Activated CD4-positive, alpha-beta T cell treated with anti-CD3 and anti-CD28 coated beads, Interleukin-2, amount 10 ng/mL, durations not matched to agents 7 days and 5 days (primary cell): ENCODE measurements around the gene ZNF584. TPM values are rescaled to one million over a fixed set of nuclear protein-coding genes. Genes with fewer than 3 reads are reported as not detected.
"Not testable (repeated sequence)": the region's sequence is repeated elsewhere in the genome, so short reads cannot be mapped to it uniquely, and the experiment has no call there.

Experiments
- CTCF ChIA-PET: fragments of 350-600 bp; sonication (Branson Sonifier 250); formaldehyde crosslinking; loops from one replicate; lab custom pipeline; 2021; ENCODE audit warnings: antibody characterized with exemption; lab: Charles Lee
- POLR2A ChIA-PET: fragments of 350-600 bp; sonication (Branson Sonifier 250); formaldehyde crosslinking; loops from one replicate; lab custom pipeline; 2021; ENCODE audit warnings: antibody characterized with exemption; lab: Charles Lee
- DNase-seq: peaks from one replicate; pipeline ENCODE4 v3.0.0-alpha.2; 2020
- H3K27ac Mint-ChIP-seq: one replicate; pipeline ENCODE4 v1.8.0; 2021; ENCODE audit warnings: mild to moderate bottlenecking, moderate library complexity, mixed read lengths
- H3K27me3 Mint-ChIP-seq: one replicate; pipeline ENCODE4 v1.8.0; 2021; ENCODE audit warnings: mixed read lengths
- H3K36me3 Mint-ChIP-seq: one replicate; pipeline ENCODE4 v1.8.0; 2021; ENCODE audit warnings: low read depth, mixed read lengths
- H3K4me1 Mint-ChIP-seq: one replicate; pipeline ENCODE4 v1.8.0; 2021; ENCODE audit warnings: mixed read lengths
- H3K4me3 Mint-ChIP-seq: one replicate; pipeline ENCODE4 v1.8.0; 2021; ENCODE audit warnings: mild to moderate bottlenecking, moderate library complexity, mixed read lengths
- H3K9me3 Mint-ChIP-seq: one replicate; pipeline ENCODE4 v1.8.0; 2021; ENCODE audit warnings: mixed read lengths
- total RNA-seq, 2 experiments: library from RNA; stranded (reverse); gene quantifications; one replicate each; pipeline ENCODE4 v1.2.3, GENCODE V29; 2021

ZNF584 gene
- total RNA-seq, 2 experiments from 2014 or later = 6.7 to 6.8 TPM

- Mint-ChIP-seq H3K4me1 (peaks cover 23% of the 10 kb centered on the region), H3K27me3 (no peaks in the 10 kb centered on the region), H3K36me3 (no peaks in the 10 kb centered on the region), H3K9me3 (no peaks in the 10 kb centered on the region), H3K4me3 (peak overlapping the region; percentile 89), H3K27ac (peak overlapping the region; percentile 93)
- ChIA-PET CTCF (no interaction called here), POLR2A (no interaction called here)
- peak; percentile 100 for DNase-seq
Measured at GRCh38 chr19:58400916-58401839, 7.3 kb upstream of the ZNF584 start.

GRCh38 chr19:58401840-58402421, 6.5 kb upstream of the ZNF584 start:
- Mint-ChIP-seq H3K27me3 (no peaks in the 10 kb centered on the region), H3K27ac (peak overlapping the region; percentile 77), H3K4me3 (peak overlapping the region; percentile 89), H3K36me3 (no peaks in the 10 kb centered on the region), H3K9me3 (peaks cover 4% of the 10 kb centered on the region), H3K4me1 (peaks cover 28% of the 10 kb centered on the region)
- CTCF ChIA-PET = no interaction called here
- DNase-seq = no peak
- POLR2A ChIA-PET = no interaction called here

GRCh38 chr19:58403920-58404478, 4.5 kb upstream of the ZNF584 start:
- DNase-seq, H3K27ac Mint-ChIP-seq, H3K9me3 Mint-ChIP-seq, POLR2A ChIA-PET, H3K27me3 Mint-ChIP-seq, H3K36me3 Mint-ChIP-seq, H3K4me3 Mint-ChIP-seq: not testable (repeated sequence)
- CTCF ChIA-PET = interaction anchor here (0.7 kb wide), 1 partner anchor 111 kb away, joined by 6 read pairs; no protein-coding TSS in a partner anchor
- peaks cover 41% of the 10 kb centered on the region for H3K4me1 Mint-ChIP-seq

- Mint-ChIP-seq H3K4me3 (peak overlapping the region; percentile 97), H3K27me3 (no peaks in the 10 kb centered on the region), H3K4me1 (peaks cover 38% of the 10 kb centered on the region), H3K36me3 (peaks cover 3% of the 10 kb centered on the region), H3K9me3 (peaks cover 4% of the 10 kb centered on the region), H3K27ac (peak overlapping the region; percentile 90)
- no peak for DNase-seq
- ChIA-PET CTCF (interaction anchor here (1.5 kb wide), 1 partner anchor 10 kb away, joined by 4 read pairs; no protein-coding TSS in a partner anchor), POLR2A (no interaction called here)
Measured at GRCh38 chr19:58406818-58407657, 1.4 kb upstream of the ZNF584 start.

- H3K4me3 Mint-ChIP-seq = peak overlapping the region; percentile 97
- H3K9me3 Mint-ChIP-seq = peaks cover 4% of the 10 kb centered on the region
- peaks cover 3% of the 10 kb centered on the region for H3K36me3 Mint-ChIP-seq
- no peaks in the 10 kb centered on the region for H3K27me3 Mint-ChIP-seq
- ChIA-PET POLR2A (no interaction called here), CTCF (interaction anchor here (1.1 to 1.5 kb wide), 4 partner anchors 10 to 35 kb away, joined by 3 to 4 read pairs (median 4); no protein-coding TSS in a partner anchor)
- H3K4me1 Mint-ChIP-seq = peaks cover 38% of the 10 kb centered on the region
- H3K27ac Mint-ChIP-seq = peak overlapping the region; percentile 90
- no peak for DNase-seq
Measured at GRCh38 chr19:58407658-58408151, 744 bp upstream of the ZNF584 start.

- Mint-ChIP-seq H3K9me3 (peaks cover 4% of the 10 kb centered on the region), H3K4me1 (peaks cover 31% of the 10 kb centered on the region)
- POLR2A ChIA-PET = interaction anchor here (0.8 kb wide), 1 partner anchor 83 kb away, joined by 3 read pairs; the partner anchor contains the start of gene ZSCAN22
Measured at GRCh38 chr19:58409010-58409790, 751 bp downstream of the ZNF584 start.

GRCh38 chr19:58416604-58417003, 8.2 kb downstream of the ZNF584 start:
- DNase-seq = no peak
- Mint-ChIP-seq H3K27me3 (no peaks in the 10 kb centered on the region), H3K27ac (no peak overlapping the region), H3K9me3 (peaks cover 17% of the 10 kb centered on the region), H3K36me3 (peaks cover 40% of the 10 kb centered on the region), H3K4me1 (no peaks in the 10 kb centered on the region), H3K4me3 (no peak overlapping the region)
- CTCF ChIA-PET = interaction anchor here (1.4 to 1.7 kb wide), 2 partner anchors 8 to 17 kb away, joined by 3 to 4 read pairs; partner anchors contain the start of gene ZNF584
- POLR2A ChIA-PET = no interaction called here

More at GRCh38 chr19:58409010-58409790, 751 bp downstream of the ZNF584 start:
- Mint-ChIP-seq H3K36me3 (peaks cover 6% of the 10 kb centered on the region), H3K27me3 (no peaks in the 10 kb centered on the region), H3K27ac (no peak overlapping the region), H3K4me3 (peak overlapping the region; percentile 97)
- CTCF ChIA-PET = interaction anchor here (0.6 to 1.5 kb wide), 5 partner anchors 8 to 45 kb away, joined by 3 to 4 read pairs (median 3); no protein-coding TSS in a partner anchor
- DNase-seq = peak; percentile 21

GRCh38 chr19:58417071-58417470, 8.6 kb downstream of the ZNF584 start:
- no peak overlapping the region for H3K27ac Mint-ChIP-seq
- POLR2A ChIA-PET = no interaction called here

GRCh38 chr19:58428617-58429016, 20.2 kb downstream of the ZNF584 start:
- H3K27me3 Mint-ChIP-seq = no peaks in the 10 kb centered on the region
- no peak for DNase-seq
- ChIA-PET CTCF (no interaction called here), POLR2A (no interaction called here)
- no peak overlapping the region for H3K4me3 Mint-ChIP-seq
- no peak overlapping the region for H3K27ac Mint-ChIP-seq
- H3K36me3 Mint-ChIP-seq = peaks cover 24% of the 10 kb centered on the region
- peaks cover 46% of the 10 kb centered on the region for H3K9me3 Mint-ChIP-seq
- no peaks in the 10 kb centered on the region for H3K4me1 Mint-ChIP-seq

More at GRCh38 chr19:58417071-58417470, 8.6 kb downstream of the ZNF584 start:
- no peaks in the 10 kb centered on the region for H3K27me3 Mint-ChIP-seq
- CTCF ChIA-PET = interaction anchor here (1.4 to 1.7 kb wide), 2 partner anchors 9 to 17 kb away, joined by 3 to 4 read pairs; partner anchors contain the start of gene ZNF584
- no peaks in the 10 kb centered on the region for H3K4me1 Mint-ChIP-seq
- no peak for DNase-seq
- H3K36me3 Mint-ChIP-seq = peaks cover 42% of the 10 kb centered on the region
- H3K4me3 Mint-ChIP-seq = no peak overlapping the region
- H3K9me3 Mint-ChIP-seq = peaks cover 18% of the 10 kb centered on the region

- H3K27ac Mint-ChIP-seq = no peak overlapping the region
- peaks cover 50% of the 10 kb centered on the region for H3K9me3 Mint-ChIP-seq
- ChIA-PET CTCF (interaction anchor here (0.7 kb wide), 1 partner anchor 22 kb away, joined by 4 read pairs; the partner anchor contains the start of gene ZNF324B), POLR2A (no interaction called here)
- no peak overlapping the region for H3K4me3 Mint-ChIP-seq
- no peaks in the 10 kb centered on the region for H3K27me3 Mint-ChIP-seq
- H3K36me3 Mint-ChIP-seq = peaks cover 35% of the 10 kb centered on the region
- H3K4me1 Mint-ChIP-seq = no peaks in the 10 kb centered on the region
- DNase-seq = no peak
Measured at GRCh38 chr19:58429745-58430144, 21.3 kb downstream of the ZNF584 start.

GRCh38 chr19:58434217-58434616, 25.8 kb downstream of the ZNF584 start:
- H3K9me3 Mint-ChIP-seq = peaks cover 69% of the 10 kb centered on the region
- no peaks in the 10 kb centered on the region for H3K27me3 Mint-ChIP-seq
- ChIA-PET CTCF (interaction anchor here (1.0 to 1.2 kb wide), 3 partner anchors 17 to 26 kb away, joined by 3 read pairs; partner anchors contain the start of gene ZNF584), POLR2A (no interaction called here)
- H3K36me3 Mint-ChIP-seq = peaks cover 76% of the 10 kb centered on the region
- peaks cover 10% of the 10 kb centered on the region for H3K4me1 Mint-ChIP-seq
- no peak for DNase-seq
- H3K4me3 Mint-ChIP-seq = no peak overlapping the region
- no peak overlapping the region for H3K27ac Mint-ChIP-seq
